ENCODE results near the gene SEZ6L. TPM values are rescaled to one million over a fixed set of nuclear protein-coding genes. Genes with fewer than 3 reads are reported as not detected.
A peak's percentile ranks its signal among the peaks of the same experiment; 100 is the strongest.

The SEZ6L gene
- total RNA-seq, 2 donors from 2014 or later: 0.14 TPM; not detected in 1

DNA sequence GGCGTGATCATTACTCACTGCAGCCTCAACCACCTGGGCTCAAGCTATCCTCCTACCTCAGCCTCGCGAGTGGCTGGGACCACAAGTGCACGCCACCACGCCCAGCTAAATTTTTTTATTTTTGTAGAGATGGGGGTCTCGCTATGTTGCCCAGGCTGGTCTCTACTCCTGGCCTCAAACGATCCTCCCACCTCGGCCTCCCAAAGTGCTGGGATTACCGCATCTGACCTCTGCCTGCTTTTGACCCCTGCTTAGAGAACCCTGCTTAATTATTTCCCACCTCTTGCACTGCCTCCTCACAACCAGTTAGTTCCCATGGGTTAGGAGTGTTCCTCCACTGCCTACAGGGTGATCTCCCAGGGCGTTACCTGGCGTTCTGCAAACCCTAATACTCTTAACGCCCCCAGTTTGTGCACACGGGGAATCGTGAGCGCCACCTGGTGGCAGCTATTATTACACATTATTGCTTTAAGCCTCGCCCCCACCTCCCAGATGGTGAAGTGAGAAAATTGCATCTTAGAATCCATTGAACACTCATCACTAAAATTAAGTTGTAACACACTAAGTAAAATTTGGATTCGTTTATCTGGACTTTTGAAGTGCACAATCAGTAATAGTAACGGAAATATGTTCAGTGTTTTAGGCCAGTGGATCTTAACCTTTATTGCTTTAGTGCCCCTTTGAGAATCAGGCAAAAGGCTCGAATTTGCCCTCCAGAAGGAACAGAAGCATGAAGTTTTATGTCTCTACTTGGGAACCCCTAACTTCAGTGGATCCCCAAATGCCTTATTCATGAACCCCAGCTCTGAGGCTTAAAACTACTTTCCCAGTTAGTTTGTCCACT is 198.4 kb downstream of the SEZ6L start:
- ATAC-seq: peak; percentile 62 to 72
- DNase-seq (ENCODE audit: low spot score in 2 of 2): peak in 1 of 2 donors; percentile 73
- Mint-ChIP-seq H3K9me3 (no peaks in the 10 kb centered on the region), H3K36me3 (no peaks in the 10 kb centered on the region), H3K27ac (no peak overlapping the region)

DNA sequence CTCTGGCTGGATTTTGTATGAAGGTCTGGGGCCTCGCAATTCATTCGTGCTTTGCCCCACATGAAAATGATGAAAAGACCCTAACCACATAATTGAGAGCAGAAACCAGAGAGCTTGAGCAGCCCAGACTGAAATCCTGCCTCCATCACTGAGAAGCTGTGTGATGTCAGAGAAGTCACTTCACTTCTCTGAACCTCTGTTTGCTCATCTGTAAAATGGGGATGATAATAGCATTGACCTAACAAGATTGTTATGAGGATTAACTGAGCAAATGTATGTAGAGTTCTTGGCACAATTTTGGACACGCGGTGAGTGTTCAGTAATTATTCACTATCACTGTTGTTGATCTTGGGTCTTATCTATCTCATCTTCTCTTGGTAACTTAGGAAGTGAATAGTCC is 203.6 kb downstream of the SEZ6L start:
- Mint-ChIP-seq H3K27ac (no peak overlapping the region), H3K9me3 (no peaks in the 10 kb centered on the region), H3K36me3 (no peaks in the 10 kb centered on the region)
- DNase-seq (ENCODE audit: low spot score in 2 of 2) (no peak), ATAC-seq (no peak)

- Mint-ChIP-seq H3K36me3 (no peaks in the 10 kb centered on the region), H3K27ac (no peak overlapping the region), H3K9me3 (peaks cover 2 to 3% of the 10 kb centered on the region in 2 donors)
- ATAC-seq (no peak), DNase-seq (ENCODE audit: low spot score in 2 of 2) (no peak)
These were observed 205.2 kb downstream of the SEZ6L start for GRCh38 chr22:26374391-26375026.

GRCh38 chr22:26377170-26377830 is 208.0 kb downstream of the SEZ6L start:
- ATAC-seq (no peak), DNase-seq (ENCODE audit: low spot score in 2 of 2) (no peak)
- Mint-ChIP-seq H3K9me3 (peaks cover 3 to 4% of the 10 kb centered on the region in 2 donors), H3K36me3 (no peaks in the 10 kb centered on the region), H3K27ac (no peak overlapping the region)

- Mint-ChIP-seq H3K36me3 (no peaks in the 10 kb centered on the region), H3K27ac (no peak overlapping the region), H3K9me3 (peaks cover 3 to 4% of the 10 kb centered on the region in 2 donors)
- DNase-seq (ENCODE audit: low spot score in 2 of 2) (no peak), ATAC-seq (no peak)
These were observed 211.0 kb downstream of the SEZ6L start for GRCh38 chr22:26380072-26380830.

DNA sequence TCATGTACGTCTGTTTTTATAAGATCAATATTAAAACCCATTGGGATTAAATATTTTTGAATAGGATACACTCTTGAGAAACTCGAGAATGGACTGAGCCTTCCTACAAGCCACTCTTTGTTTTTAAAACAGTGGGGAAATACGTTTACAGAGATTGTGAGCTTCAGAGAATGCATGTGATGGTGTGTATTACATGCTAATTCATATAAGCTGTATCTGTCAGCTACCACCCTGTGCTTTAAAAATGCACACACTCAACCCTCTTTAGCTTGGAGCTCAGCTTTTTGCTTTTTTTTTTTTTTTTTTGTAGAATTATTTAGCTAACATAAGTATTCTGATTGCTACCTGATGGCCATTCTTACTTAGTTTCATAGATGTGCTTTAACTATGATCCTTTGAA is 213.5 kb downstream of the SEZ6L start:
- H3K27ac Mint-ChIP-seq: no peak overlapping the region
- DNase-seq (ENCODE audit: low spot score in 2 of 2) (no peak), ATAC-seq (no peak)
- peaks cover 3 to 4% of the 10 kb centered on the region in 2 donors for H3K9me3 Mint-ChIP-seq
- no peaks in the 10 kb centered on the region for H3K36me3 Mint-ChIP-seq

DNA sequence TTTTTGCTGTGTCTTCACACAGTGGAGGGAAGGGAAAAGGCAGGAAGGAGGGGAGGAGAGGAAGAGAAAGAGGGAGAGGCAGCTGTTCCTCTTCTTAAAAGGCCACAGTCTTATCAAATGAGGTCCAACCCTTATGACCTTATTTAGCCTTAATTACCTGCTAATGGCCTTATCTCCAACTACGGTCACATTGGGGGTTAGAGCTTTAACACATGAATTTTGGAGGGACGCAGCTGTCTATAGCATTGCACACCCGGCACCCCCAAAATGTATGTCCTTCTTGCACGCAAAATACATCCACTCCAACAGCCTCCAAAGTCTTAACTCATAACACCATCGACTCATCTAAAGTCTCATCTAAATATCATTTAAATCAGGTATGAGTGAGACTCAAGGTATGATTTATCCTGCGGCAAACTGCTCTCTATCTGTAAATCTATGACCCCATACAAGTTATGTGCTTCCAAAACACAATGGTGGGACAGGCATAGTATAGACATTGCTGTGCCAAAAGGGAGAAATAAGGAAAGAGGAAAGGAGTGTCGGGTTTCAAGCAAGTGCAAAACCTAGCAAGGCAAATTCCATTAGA is 214.8 kb downstream of the SEZ6L start:
- ATAC-seq (no peak), DNase-seq (ENCODE audit: low spot score in 2 of 2) (no peak)
- H3K27ac Mint-ChIP-seq: no peak overlapping the region
- no peaks in the 10 kb centered on the region for H3K36me3 Mint-ChIP-seq
- peaks cover 3 to 4% of the 10 kb centered on the region in 2 donors for H3K9me3 Mint-ChIP-seq

DNA sequence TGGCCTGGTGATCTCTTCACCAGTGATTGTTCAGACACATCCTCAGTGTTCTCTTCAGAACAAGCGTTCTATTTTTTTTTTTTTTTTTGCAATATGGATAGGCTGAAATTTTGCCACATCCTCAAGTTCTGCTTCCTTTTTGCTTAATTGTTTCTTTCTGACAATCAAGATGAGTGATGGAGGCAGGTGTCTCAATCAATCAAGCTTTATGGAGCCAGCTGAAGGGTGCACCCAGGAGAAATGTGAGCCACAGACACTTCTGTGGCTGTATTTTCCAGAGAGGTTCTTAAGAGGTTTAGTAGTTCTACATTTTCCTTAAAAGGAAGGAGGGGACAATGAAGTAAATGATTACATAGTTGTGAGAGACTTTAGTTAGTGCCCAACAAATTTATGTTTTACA is 215.9 kb downstream of the SEZ6L start:
- DNase-seq (ENCODE audit: low spot score in 2 of 2): no peak
- no peak for ATAC-seq
- Mint-ChIP-seq H3K36me3 (no peaks in the 10 kb centered on the region), H3K9me3 (no peaks in the 10 kb centered on the region), H3K27ac (no peak overlapping the region)

GRCh38 chr22:26389125-26389524 is 219.9 kb downstream of the SEZ6L start:
- Mint-ChIP-seq H3K9me3 (no peaks in the 10 kb centered on the region), H3K27ac (no peak overlapping the region), H3K36me3 (no peaks in the 10 kb centered on the region)
- DNase-seq (ENCODE audit: low spot score in 2 of 2) (no peak), ATAC-seq (no peak)

- H3K36me3 Mint-ChIP-seq: no peaks in the 10 kb centered on the region
- DNase-seq (ENCODE audit: low spot score in 2 of 2) (no peak), ATAC-seq (no peak)
- H3K27ac Mint-ChIP-seq: no peak overlapping the region
- no peaks in the 10 kb centered on the region for H3K9me3 Mint-ChIP-seq
These were observed 221.8 kb downstream of the SEZ6L start for GRCh38 chr22:26391091-26391490.

DNA sequence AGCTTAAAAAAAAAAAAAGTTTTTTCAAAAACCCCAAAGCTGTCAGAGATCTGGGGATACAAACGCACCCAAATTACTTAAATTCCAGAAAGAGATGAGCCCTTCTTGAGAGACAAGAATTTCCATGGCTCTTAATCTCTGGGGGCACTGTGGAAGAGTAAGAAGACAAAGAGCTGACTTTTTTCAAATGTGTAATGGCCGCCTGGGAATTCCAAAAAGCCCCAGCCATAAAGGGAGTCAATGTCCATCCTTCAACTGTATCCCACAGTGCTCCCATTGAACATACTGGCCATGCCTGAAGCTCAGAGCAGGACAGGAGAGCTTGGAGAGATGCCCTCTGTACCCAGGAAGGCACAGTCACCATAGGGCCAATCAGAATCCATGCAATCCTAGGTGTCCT is 222.4 kb downstream of the SEZ6L start:
- Mint-ChIP-seq H3K9me3 (no peaks in the 10 kb centered on the region), H3K36me3 (no peaks in the 10 kb centered on the region), H3K27ac (no peak overlapping the region)
- DNase-seq (ENCODE audit: low spot score in 2 of 2): no peak
- no peak for ATAC-seq

DNA sequence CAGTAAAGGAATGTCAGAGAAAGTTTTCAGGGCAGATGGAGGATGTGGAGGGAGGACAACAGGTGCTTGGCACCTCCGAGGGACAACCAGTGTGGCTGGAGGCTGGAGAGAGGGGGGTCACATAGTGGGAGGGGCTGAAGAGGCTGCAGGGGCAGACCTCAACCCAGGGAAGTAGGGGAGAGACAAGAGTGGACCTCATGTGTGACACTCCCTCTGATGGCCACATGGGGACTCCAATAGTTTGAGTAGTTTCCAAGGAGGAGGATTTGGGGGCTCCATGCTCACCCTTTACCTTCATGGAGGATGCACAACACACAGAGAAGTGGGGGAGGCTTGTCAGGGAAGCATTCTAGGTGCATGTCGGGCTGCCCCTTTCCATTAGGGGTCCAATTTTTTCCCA is 224.7 kb downstream of the SEZ6L start:
- no peaks in the 10 kb centered on the region for H3K9me3 Mint-ChIP-seq
- DNase-seq (ENCODE audit: low spot score in 2 of 2) (no peak), ATAC-seq (no peak)
- no peak overlapping the region for H3K27ac Mint-ChIP-seq
- H3K36me3 Mint-ChIP-seq: no peaks in the 10 kb centered on the region

DNA sequence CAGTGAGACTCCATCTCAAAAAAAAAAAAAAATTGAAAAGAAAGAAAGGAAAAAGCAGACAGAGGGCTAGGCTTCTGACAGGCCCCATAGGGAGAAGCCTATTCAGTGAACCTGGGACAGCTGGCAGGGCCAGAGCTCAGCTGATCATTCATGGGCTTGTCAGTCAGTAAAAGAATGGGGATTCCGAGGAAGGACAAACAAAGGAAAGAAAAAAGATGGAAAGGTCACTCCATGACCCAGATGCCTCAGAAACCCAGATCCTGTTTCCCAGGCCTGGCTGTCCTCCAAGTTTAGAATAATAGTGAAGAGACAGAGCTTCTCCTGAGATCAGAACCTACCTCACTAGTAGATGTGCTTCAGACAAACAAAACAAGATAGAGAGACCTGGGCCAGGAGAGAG is 225.5 kb downstream of the SEZ6L start:
- DNase-seq (ENCODE audit: low spot score in 2 of 2): no peak
- no peak for ATAC-seq
- no peaks in the 10 kb centered on the region for H3K9me3 Mint-ChIP-seq
- no peaks in the 10 kb centered on the region for H3K36me3 Mint-ChIP-seq
- H3K27ac Mint-ChIP-seq: no peak overlapping the region

DNA sequence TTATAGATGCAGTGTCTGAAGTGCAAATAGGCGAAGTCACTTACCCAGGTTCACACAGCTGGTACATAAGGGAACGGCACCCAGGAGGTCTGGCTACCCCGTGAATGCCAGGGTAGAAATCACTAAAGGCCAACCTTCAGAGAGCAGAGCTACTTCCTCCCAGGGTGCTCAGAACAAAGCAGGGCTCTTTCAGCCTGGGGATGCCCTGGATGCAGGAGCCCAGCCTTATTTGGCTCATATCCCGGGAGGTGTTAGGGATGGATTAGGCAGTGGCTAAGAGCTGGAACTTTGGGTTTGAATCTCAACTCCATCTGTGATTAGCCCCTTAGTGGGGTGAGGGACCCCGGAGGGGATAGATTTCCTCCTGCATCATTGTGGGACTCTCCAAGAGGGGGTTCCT is 226.7 kb downstream of the SEZ6L start:
- Mint-ChIP-seq H3K27ac (no peak overlapping the region), H3K9me3 (no peaks in the 10 kb centered on the region), H3K36me3 (no peaks in the 10 kb centered on the region)
- no peak for ATAC-seq
- DNase-seq (ENCODE audit: low spot score in 2 of 2): no peak

DNA sequence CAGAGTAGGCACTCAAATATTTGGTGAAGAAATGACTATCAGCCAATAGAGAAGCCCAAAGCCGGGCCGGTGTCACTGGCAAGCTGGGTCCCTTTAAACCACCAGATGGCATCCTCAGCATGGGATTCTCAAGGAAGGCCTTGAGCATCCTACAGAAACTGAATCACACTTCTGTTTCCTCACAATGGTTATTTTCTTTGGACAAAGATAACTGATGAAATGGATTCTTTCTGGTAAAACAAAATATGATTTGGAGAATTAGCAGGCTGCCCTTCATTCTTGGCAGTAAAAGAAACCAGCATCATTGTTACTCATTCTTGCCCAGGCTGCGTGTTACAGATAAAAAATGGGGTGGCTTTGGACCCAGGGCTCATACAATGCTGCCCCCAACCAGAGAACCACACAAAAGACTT is 229.5 kb downstream of the SEZ6L start:
- peak in 1 of 2 donors; percentile 51 for DNase-seq (ENCODE audit: low spot score in 2 of 2)
- Mint-ChIP-seq H3K9me3 (no peaks in the 10 kb centered on the region), H3K27ac (no peak overlapping the region), H3K36me3 (no peaks in the 10 kb centered on the region)
- ATAC-seq: peak; percentile 88 to 90

GRCh38 chr22:26399289-26399688 is 230.0 kb downstream of the SEZ6L start:
- no peak for DNase-seq (ENCODE audit: low spot score in 2 of 2)
- Mint-ChIP-seq H3K9me3 (no peaks in the 10 kb centered on the region), H3K27ac (no peak overlapping the region), H3K36me3 (no peaks in the 10 kb centered on the region)
- ATAC-seq: no peak
